A673 (cell line): Measurements from ENCODE around the gene SH3RF1. TPM values are rescaled to one million over a fixed set of nuclear protein-coding genes. Genes with fewer than 3 reads are reported as not detected.

Experiments
- BruUV-seq: library from RNA; stranded (reverse); fragments of 400-500 nt; replicated peaks from 2 replicates; lab custom pipeline; 2021; lab: Mats Ljungman, UMichigan
- CTCF ChIA-PET: fragments of 300-600 bp; sonication (Branson Sonifier 250); formaldehyde crosslinking; loops from one replicate; lab custom pipeline; 2022; ENCODE audit warnings: antibody characterized with exemption; lab: Charles Lee
- POLR2A ChIA-PET: fragments of 300-600 bp; sonication (Branson Sonifier 250); formaldehyde crosslinking; loops from one replicate; lab custom pipeline; 2022; ENCODE audit warnings: antibody characterized with exemption; ENCODE audit not compliant: low non-redundant PET; lab: Charles Lee
- DNase-seq: peaks from one replicate; pipeline ENCODE4 v3.0.0-alpha.2; 2015; ENCODE audit warnings: low spot score
- H3K27ac ChIP-seq: fragments of 200-600 bp; sonication (generic); 2 replicates; pipeline ENCODE4 v1.5.1; 2016; ENCODE audit warnings: mixed run types, low read depth, mild to moderate bottlenecking, mixed read lengths, antibody characterized with exemption, low read length; ENCODE audit not compliant: poor library complexity, severe bottlenecking
- H3K27me3 ChIP-seq: fragments of 200-600 bp; sonication (generic); replicated peaks from 2 replicates; pipeline ENCODE4 v1.6.1; 2017; ENCODE audit warnings: mixed run types, low read depth, mild to moderate bottlenecking, mixed read lengths, antibody characterized with exemption, low read length; ENCODE audit not compliant: insufficient read depth, poor library complexity
- H3K36me3 ChIP-seq: fragments of 200-600 bp; sonication (generic); 2 replicates; pipeline ENCODE4 v1.6.1; 2016; ENCODE audit warnings: mixed run types, mild to moderate bottlenecking, mixed read lengths, antibody characterized with exemption, low read length; ENCODE audit not compliant: insufficient read depth, poor library complexity, severe bottlenecking
- H3K4me1 ChIP-seq: fragments of 200-600 bp; sonication (generic); 2 replicates; pipeline ENCODE4 v1.6.1; 2017; ENCODE audit warnings: mixed run types, mild to moderate bottlenecking, mixed read lengths, antibody characterized with exemption, low read length; ENCODE audit not compliant: insufficient read depth, poor library complexity, severe bottlenecking
- H3K4me3 ChIP-seq: fragments of 200-600 bp; sonication (generic); 2 replicates; pipeline ENCODE4 v1.5.1; 2016; ENCODE audit warnings: low read depth, mixed run types, mild to moderate bottlenecking, mixed read lengths, low read length; ENCODE audit not compliant: poor library complexity, severe bottlenecking
- H3K9me3 ChIP-seq: fragments of 200-600 bp; sonication (generic); 2 replicates; pipeline ENCODE4 v1.6.1; 2016; ENCODE audit warnings: mixed run types, low read depth, mild to moderate bottlenecking, mixed read lengths, antibody characterized with exemption, low read length; ENCODE audit not compliant: poor library complexity, severe bottlenecking
- EZH2 ChIP-seq: fragments of 200-600 bp; sonication (generic); IDR thresholded peaks from 2 replicates; pipeline ENCODE4 v1.6.1; 2017; ENCODE audit warnings: borderline replicate concordance, low read depth, mild to moderate bottlenecking, mixed read lengths, antibody characterized with exemption, low read length; ENCODE audit not compliant: poor library complexity, severe bottlenecking
- intact Hi-C: fragments of 100-400 bp; cut with micrococcal nuclease; formaldehyde crosslinking; loops from one replicate; pipeline ENCODE4 v1.10.0; 2022; ENCODE audit not compliant: unreplicated experiment
- total RNA-seq: library from RNA; stranded (reverse); gene quantifications from 2 replicates; pipeline ENCODE4 v1.2.3, GENCODE V29; 2021
- TF ChIP-seq, protein P1 (sequence below): fragments of 300-800, 200-600 bp; sonication (generic); conservative IDR thresholded peaks from 2 replicates; pipeline ENCODE4 v1.5.1; 2017; ENCODE audit warnings: low read depth, mild to moderate bottlenecking, antibody characterized with exemption, low read length, moderate library complexity, mixed read lengths

The SH3RF1 gene
- total RNA-seq, 1 experiment from 2014 or later: 15.3 TPM

DNA sequence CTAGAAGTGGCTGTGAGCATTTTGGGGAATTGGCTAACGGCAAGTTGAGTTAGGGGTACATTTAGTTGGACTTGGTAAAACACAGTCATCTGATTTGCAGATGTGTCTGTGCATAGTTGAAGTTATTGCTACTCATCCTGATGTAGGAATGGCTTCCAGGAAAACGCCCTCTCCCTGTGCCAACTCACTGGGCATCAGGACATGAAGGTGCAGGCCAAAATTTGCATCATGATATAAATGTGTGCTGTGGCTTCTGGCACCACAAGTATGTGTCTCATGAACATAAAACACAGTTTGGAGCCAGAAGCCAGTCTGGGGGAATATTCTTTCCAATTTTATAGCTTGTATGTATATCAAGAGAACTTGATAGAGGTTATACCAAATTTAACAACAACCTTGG is 206.5 kb downstream of the SH3RF1 start:
- intact Hi-C loops: no loop called here
- Histone ChIP-seq H3K27me3 (no peaks in the 10 kb centered on the region), H3K4me1 (peaks cover 6% of the 10 kb centered on the region), H3K36me3 (no peaks in the 10 kb centered on the region), H3K27ac (no peak overlapping the region), H3K9me3 (no peaks in the 10 kb centered on the region), H3K4me3 (no peak overlapping the region)
- CTCF ChIA-PET: no interaction called here
- POLR2A ChIA-PET: no interaction called here
- DNase-seq: no peak
- BruUV-seq: no TSS peak
- TF ChIP-seq, protein P1, sequence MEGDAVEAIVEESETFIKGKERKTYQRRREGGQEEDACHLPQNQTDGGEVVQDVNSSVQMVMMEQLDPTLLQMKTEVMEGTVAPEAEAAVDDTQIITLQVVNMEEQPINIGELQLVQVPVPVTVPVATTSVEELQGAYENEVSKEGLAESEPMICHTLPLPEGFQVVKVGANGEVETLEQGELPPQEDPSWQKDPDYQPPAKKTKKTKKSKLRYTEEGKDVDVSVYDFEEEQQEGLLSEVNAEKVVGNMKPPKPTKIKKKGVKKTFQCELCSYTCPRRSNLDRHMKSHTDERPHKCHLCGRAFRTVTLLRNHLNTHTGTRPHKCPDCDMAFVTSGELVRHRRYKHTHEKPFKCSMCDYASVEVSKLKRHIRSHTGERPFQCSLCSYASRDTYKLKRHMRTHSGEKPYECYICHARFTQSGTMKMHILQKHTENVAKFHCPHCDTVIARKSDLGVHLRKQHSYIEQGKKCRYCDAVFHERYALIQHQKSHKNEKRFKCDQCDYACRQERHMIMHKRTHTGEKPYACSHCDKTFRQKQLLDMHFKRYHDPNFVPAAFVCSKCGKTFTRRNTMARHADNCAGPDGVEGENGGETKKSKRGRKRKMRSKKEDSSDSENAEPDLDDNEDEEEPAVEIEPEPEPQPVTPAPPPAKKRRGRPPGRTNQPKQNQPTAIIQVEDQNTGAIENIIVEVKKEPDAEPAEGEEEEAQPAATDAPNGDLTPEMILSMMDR: no peak
- TF ChIP-seq EZH2: no peak

DNA sequence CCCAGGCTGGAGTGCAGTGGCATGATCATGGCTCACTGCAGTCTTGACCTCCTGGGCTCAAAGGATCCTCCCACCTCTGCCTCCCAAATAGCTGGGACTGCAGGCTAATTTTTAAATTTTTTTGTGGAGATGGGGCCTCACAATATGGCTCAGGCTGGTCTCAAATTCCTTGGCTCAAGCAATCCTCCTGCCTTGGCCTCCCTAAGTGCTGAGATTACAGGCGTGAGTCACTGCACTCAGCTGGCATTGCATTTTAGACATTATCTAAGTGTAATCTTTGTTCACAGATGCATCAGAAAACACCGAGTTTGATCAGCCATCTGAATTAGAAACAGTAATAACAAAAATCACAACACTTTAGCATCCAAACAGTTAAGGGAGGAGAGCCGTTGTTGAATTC is 207.3 kb downstream of the SH3RF1 start:
- peaks cover 5% of the 10 kb centered on the region for H3K4me1 ChIP-seq
- no peaks in the 10 kb centered on the region for H3K27me3 ChIP-seq
- TF ChIP-seq EZH2: no peak
- TF ChIP-seq, protein P1: no peak
- ChIA-PET CTCF (no interaction called here), POLR2A (no interaction called here)
- H3K4me3 ChIP-seq: no peak overlapping the region
- no peak for DNase-seq
- H3K9me3 ChIP-seq: no peaks in the 10 kb centered on the region
- intact Hi-C loops: no loop called here
- BruUV-seq: no TSS peak
- no peaks in the 10 kb centered on the region for H3K36me3 ChIP-seq
- H3K27ac ChIP-seq: no peak overlapping the region

DNA sequence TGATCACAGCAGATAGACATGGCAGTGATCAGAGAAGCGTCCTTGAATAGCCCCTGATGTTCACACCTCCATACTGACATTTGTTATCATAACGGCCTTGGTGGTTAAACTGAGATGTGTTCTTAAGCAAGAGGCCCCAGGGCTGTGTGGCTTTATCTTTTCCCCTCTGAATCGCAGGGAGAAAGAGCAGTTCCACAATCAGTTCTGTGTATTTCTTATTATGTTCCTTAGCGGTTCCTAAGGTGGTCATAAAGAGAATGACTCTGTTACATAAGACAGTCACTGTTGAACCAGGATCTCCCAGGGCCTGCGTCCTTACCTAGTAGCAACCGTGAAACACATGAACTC is 207.9 kb downstream of the SH3RF1 start:
- TF ChIP-seq, protein P1: no peak
- TF ChIP-seq EZH2: no peak
- Histone ChIP-seq H3K4me1 (no peaks in the 10 kb centered on the region), H3K27ac (no peak overlapping the region), H3K4me3 (no peak overlapping the region), H3K36me3 (no peaks in the 10 kb centered on the region), H3K9me3 (no peaks in the 10 kb centered on the region), H3K27me3 (no peaks in the 10 kb centered on the region)
- intact Hi-C loops: no loop called here
- no TSS peak for BruUV-seq
- no peak for DNase-seq
- CTCF ChIA-PET: no interaction called here
- POLR2A ChIA-PET: no interaction called here
